Vagina (tissue), 2 donors: Measurements from ENCODE around the gene KRT3. TPM values are rescaled to one million over a fixed set of nuclear protein-coding genes. Genes with fewer than 3 reads are reported as not detected.

Experiments
- DNase-seq, 2 donors: peaks; one replicate each; pipeline ENCODE4 v3.0.0-alpha.2; 2017; ENCODE audit errors: extremely low spot score in 2 of 2
- H3K27ac ChIP-seq: fragments of 200-600 bp; sonication (generic); one replicate; pipeline ENCODE4 v1.5.1; 2019
- H3K27me3 ChIP-seq: fragments of 200-600 bp; sonication (generic); one replicate; pipeline ENCODE4 v1.5.1; 2019
- H3K36me3 ChIP-seq, 2 donors: fragments of 200-600 bp; sonication (generic); one replicate each; pipeline ENCODE4 v1.5.1; 2017 to 2019
- H3K4me1 ChIP-seq: fragments of 200-600 bp; sonication (generic); one replicate; pipeline ENCODE4 v1.5.1; 2019
- H3K4me3 ChIP-seq, 2 donors: fragments of 200-600 bp; sonication (generic); 1 replicate in 1 of 2; 2 replicates in 1 of 2; pipeline ENCODE4 v1.5.1; 2016 to 2019
- H3K9me3 ChIP-seq: fragments of 200-600 bp; sonication (generic); one replicate; pipeline ENCODE4 v1.5.1; 2019
- CTCF ChIP-seq, 3 experiments: fragments of 450-650 bp in 2 of 3; fragments of 200-600 bp in 1 of 3; sonication (generic) in 1 of 3; IDR thresholded peaks; one replicate each; pipeline ENCODE4 v1.5.1; 2017 to 2019; ENCODE audit warnings: antibody characterized with exemption in 3 of 3, mild to moderate bottlenecking in 2 of 3, moderate library complexity in 2 of 3
- POLR2A ChIP-seq, 2 donors: fragments of 450-650 bp; IDR thresholded peaks; one replicate each; pipeline ENCODE4 v1.6.1; 2017; ENCODE audit warnings: antibody characterized with exemption in 2 of 2, mild to moderate bottlenecking in 2 of 2, moderate library complexity in 2 of 2
- POLR2AphosphoS5 ChIP-seq, 2 donors: sonication (generic); formaldehyde crosslinking; IDR thresholded peaks; one replicate each; pipeline ENCODE4 v1.9.0; 2017; ENCODE audit warnings: antibody characterized with exemption in 2 of 2, mild to moderate bottlenecking in 2 of 2, low read depth in 1 of 2; ENCODE audit not compliant: insufficient read depth in 1 of 2
- intact Hi-C: fragments of 100-400 bp; cut with DNase I; formaldehyde crosslinking; loops from one replicate; pipeline ENCODE4 v1.15.1; 2023
- total RNA-seq: library from RNA; depleted of rRNA; stranded (reverse); fragments of >200 nt; gene quantifications from one replicate; pipeline ENCODE4 v1.2.3, GENCODE V29; 2016

Gene KRT3
- total RNA-seq, 1 donor from 2014 or later, result not detected

- TF ChIP-seq POLR2A (IDR thresholded peaks at IDR 0.05) (no peak), POLR2AphosphoS5 (IDR thresholded peaks at IDR 0.05; ENCODE audit: insufficient read depth in 1 of 2, low read depth in 1 of 2) (no peak), CTCF (IDR thresholded peaks at IDR 0.05) (no peak)
- Histone ChIP-seq H3K4me3 (no peak overlapping the region), H3K9me3 (no peaks in the 10 kb centered on the region), H3K27me3 (no peaks in the 10 kb centered on the region), H3K4me1 (no peaks in the 10 kb centered on the region), H3K27ac (no peak overlapping the region), H3K36me3 (no peaks in the 10 kb centered on the region)
- intact Hi-C loops, result no loop called here
- DNase-seq, result no peak
These were observed 46.1 kb downstream of the KRT3 start for GRCh38 chr12:52749827-52750226.

- Histone ChIP-seq H3K36me3 (no peaks in the 10 kb centered on the region), H3K4me3 (no peak overlapping the region), H3K27ac (no peak overlapping the region), H3K27me3 (no peaks in the 10 kb centered on the region), H3K4me1 (no peaks in the 10 kb centered on the region), H3K9me3 (no peaks in the 10 kb centered on the region)
- no peak for DNase-seq
- no peak for TF ChIP-seq POLR2AphosphoS5 (IDR thresholded peaks at IDR 0.05; ENCODE audit: insufficient read depth in 1 of 2, low read depth in 1 of 2)
- no peak for TF ChIP-seq POLR2A (IDR thresholded peaks at IDR 0.05)
- intact Hi-C loops, result no loop called here
These were observed 47.3 kb downstream of the KRT3 start for GRCh38 chr12:52748578-52748977.

GRCh38 chr12:52745554-52745953 is 50.4 kb downstream of the KRT3 start:
- TF ChIP-seq CTCF (IDR thresholded peaks at IDR 0.05) (no peak), POLR2A (IDR thresholded peaks at IDR 0.05) (no peak), POLR2AphosphoS5 (IDR thresholded peaks at IDR 0.05; ENCODE audit: insufficient read depth in 1 of 2, low read depth in 1 of 2) (no peak)
- Histone ChIP-seq H3K27me3 (no peaks in the 10 kb centered on the region), H3K9me3 (no peaks in the 10 kb centered on the region), H3K4me1 (no peaks in the 10 kb centered on the region), H3K4me3 (no peak overlapping the region), H3K36me3 (no peaks in the 10 kb centered on the region), H3K27ac (no peak overlapping the region)
- DNase-seq, result no peak
- intact Hi-C loops, result no loop called here

GRCh38 chr12:52744493-52745156 is 51.3 kb downstream of the KRT3 start:
- no peaks in the 10 kb centered on the region for H3K27me3 ChIP-seq
- no peak for DNase-seq

GRCh38 chr12:52742822-52743457 is 53.0 kb downstream of the KRT3 start:
- intact Hi-C loops, result no loop called here
- Histone ChIP-seq H3K4me1 (no peaks in the 10 kb centered on the region), H3K9me3 (no peaks in the 10 kb centered on the region), H3K27me3 (no peaks in the 10 kb centered on the region), H3K36me3 (no peaks in the 10 kb centered on the region), H3K27ac (no peak overlapping the region), H3K4me3 (no peak overlapping the region)
- no peak for TF ChIP-seq POLR2A (IDR thresholded peaks at IDR 0.05)
- no peak for TF ChIP-seq CTCF (IDR thresholded peaks at IDR 0.05)
- no peak for TF ChIP-seq POLR2AphosphoS5 (IDR thresholded peaks at IDR 0.05; ENCODE audit: insufficient read depth in 1 of 2, low read depth in 1 of 2)
- DNase-seq, result no peak

More at GRCh38 chr12:52744493-52745156, 51.3 kb downstream of the KRT3 start:
- Histone ChIP-seq H3K4me3 (no peak overlapping the region), H3K9me3 (no peaks in the 10 kb centered on the region), H3K4me1 (no peaks in the 10 kb centered on the region), H3K36me3 (no peaks in the 10 kb centered on the region), H3K27ac (no peak overlapping the region)
- intact Hi-C loops, result no loop called here
- TF ChIP-seq POLR2A (IDR thresholded peaks at IDR 0.05) (no peak), CTCF (IDR thresholded peaks at IDR 0.05) (no peak), POLR2AphosphoS5 (IDR thresholded peaks at IDR 0.05; ENCODE audit: insufficient read depth in 1 of 2, low read depth in 1 of 2) (no peak)
